Measurements from ENCODE around the gene GAS2L2.

Gene GAS2L2

GRCh38 chr17:35729405-35729833 lies 23.6 kb downstream of the GAS2L2 start:
- TF ChIP-seq CTCF (IDR thresholded peaks at IDR 0.05; ENCODE audit: control insufficient read depth, extremely low read depth, insufficient read depth): no peak
- no peak overlapping the region for H3K4me3 ChIP-seq (ENCODE audit: low read depth, low read length)
- DNase-seq (ENCODE audit: low read depth): no peak

- TF ChIP-seq CTCF (IDR thresholded peaks at IDR 0.05; ENCODE audit: control insufficient read depth, extremely low read depth, insufficient read depth): no peak
- H3K4me3 ChIP-seq (ENCODE audit: low read depth, low read length): no peak overlapping the region
- no peak for DNase-seq (ENCODE audit: low read depth)
These were observed 24.5 kb downstream of the GAS2L2 start for GRCh38 chr17:35728551-35728950.

GRCh38 chr17:35727635-35728034 lies 25.4 kb downstream of the GAS2L2 start:
- DNase-seq (ENCODE audit: low read depth): no peak
- no peak for TF ChIP-seq CTCF (IDR thresholded peaks at IDR 0.05; ENCODE audit: control insufficient read depth, extremely low read depth, insufficient read depth)
- H3K4me3 ChIP-seq (ENCODE audit: low read depth, low read length): no peak overlapping the region

GRCh38 chr17:35726953-35727460 lies 26.0 kb downstream of the GAS2L2 start:
- no peak for TF ChIP-seq CTCF (IDR thresholded peaks at IDR 0.05; ENCODE audit: control insufficient read depth, extremely low read depth, insufficient read depth)
- DNase-seq (ENCODE audit: low read depth): no peak
- H3K4me3 ChIP-seq (ENCODE audit: low read depth, low read length): no peak overlapping the region

- TF ChIP-seq CTCF (IDR thresholded peaks at IDR 0.05; ENCODE audit: control insufficient read depth, extremely low read depth, insufficient read depth): no peak
- DNase-seq (ENCODE audit: low read depth): no peak
- H3K4me3 ChIP-seq (ENCODE audit: low read depth, low read length): no peak overlapping the region
These were observed 26.7 kb downstream of the GAS2L2 start for GRCh38 chr17:35726127-35726952.

GRCh38 chr17:35725802-35726126 lies 27.3 kb downstream of the GAS2L2 start:
- H3K4me3 ChIP-seq (ENCODE audit: low read depth, low read length): no peak overlapping the region
- no peak for DNase-seq (ENCODE audit: low read depth)
- TF ChIP-seq CTCF (IDR thresholded peaks at IDR 0.05; ENCODE audit: control insufficient read depth, extremely low read depth, insufficient read depth): no peak

- no peak overlapping the region for H3K4me3 ChIP-seq (ENCODE audit: low read depth, low read length)
- no peak for DNase-seq (ENCODE audit: low read depth)
- no peak for TF ChIP-seq CTCF (IDR thresholded peaks at IDR 0.05; ENCODE audit: control insufficient read depth, extremely low read depth, insufficient read depth)
These were observed 28.0 kb downstream of the GAS2L2 start for GRCh38 chr17:35725058-35725457.
